Activated T-helper 1 cell treated with anti-CD3 and anti-CD28 coated beads, Interleukin-2, amount 50 U/mL, for 16 hours (primary cell): ENCODE results near the gene IL17RE.
A peak's percentile ranks its signal among the peaks of the same experiment; 100 is the strongest.
"Not testable (repeated sequence)": the region's sequence is repeated elsewhere in the genome, so short reads cannot be mapped to it uniquely, and the experiment has no call there.

Experiments used
- DNase-seq, 2 donors: peaks; one replicate each; pipeline ENCODE4 v3.0.0-alpha.2; 2020; ENCODE audit warnings: low read depth in 1 of 2, low spot score in 1 of 2

IL17RE gene

GRCh38 chr3:9879830-9880549, 22.7 kb upstream of the IL17RE start, which contains the start of gene CIDEC:
TSS of gene CIDEC (minus strand) at chr3:9880253. CDS start at chr3:9878486, 1,767 bp downstream.
- DNase-seq = no peak

- DNase-seq = no peak
Measured at GRCh38 chr3:9881441-9881840, 21.2 kb upstream of the IL17RE start.

GRCh38 chr3:9883706-9884554, 18.7 kb upstream of the IL17RE start:
- DNase-seq = no peak

GRCh38 chr3:9884555-9885165, 18.0 kb upstream of the IL17RE start:
- no peak for DNase-seq

GRCh38 chr3:9886328-9886727, 16.3 kb upstream of the IL17RE start:
- no peak for DNase-seq

- no peak for DNase-seq
Measured at GRCh38 chr3:9887480-9887879, 15.2 kb upstream of the IL17RE start.

- DNase-seq = no peak
Measured at GRCh38 chr3:9888540-9888939, 14.1 kb upstream of the IL17RE start.

- no peak for DNase-seq
Measured at GRCh38 chr3:9889405-9889804, 13.2 kb upstream of the IL17RE start.

GRCh38 chr3:9890249-9891071, 12.2 kb upstream of the IL17RE start, which contains the start of gene JAGN1:
TSS of gene JAGN1 (plus strand) at chr3:9890610. CDS start at chr3:9890723, 113 bp downstream.
- DNase-seq = peak; percentile 81 to 87

GRCh38 chr3:9891072-9891622, 11.5 kb upstream of the IL17RE start:
- DNase-seq = no peak

- DNase-seq = no peak
Measured at GRCh38 chr3:9893739-9894138, 8.9 kb upstream of the IL17RE start.

- DNase-seq = not testable (repeated sequence)
Measured at GRCh38 chr3:9895715-9896114, 6.9 kb upstream of the IL17RE start.

GRCh38 chr3:9896755-9897407, 5.8 kb upstream of the IL17RE start:
- DNase-seq = not testable (repeated sequence)

- no peak for DNase-seq
Measured at GRCh38 chr3:9897408-9898372, 5.0 kb upstream of the IL17RE start.

GRCh38 chr3:9898467-9899241, 4.0 kb upstream of the IL17RE start:
- no peak for DNase-seq

GRCh38 chr3:9899289-9899791, 3.3 kb upstream of the IL17RE start:
- no peak for DNase-seq

GRCh38 chr3:9900965-9901415, 1.7 kb upstream of the IL17RE start:
- not testable (repeated sequence) for DNase-seq

GRCh38 chr3:9901967-9902366, 681 bp upstream of the IL17RE start:
- DNase-seq = no peak
